ENCODE measurements around the gene LRCH1.

DNA sequence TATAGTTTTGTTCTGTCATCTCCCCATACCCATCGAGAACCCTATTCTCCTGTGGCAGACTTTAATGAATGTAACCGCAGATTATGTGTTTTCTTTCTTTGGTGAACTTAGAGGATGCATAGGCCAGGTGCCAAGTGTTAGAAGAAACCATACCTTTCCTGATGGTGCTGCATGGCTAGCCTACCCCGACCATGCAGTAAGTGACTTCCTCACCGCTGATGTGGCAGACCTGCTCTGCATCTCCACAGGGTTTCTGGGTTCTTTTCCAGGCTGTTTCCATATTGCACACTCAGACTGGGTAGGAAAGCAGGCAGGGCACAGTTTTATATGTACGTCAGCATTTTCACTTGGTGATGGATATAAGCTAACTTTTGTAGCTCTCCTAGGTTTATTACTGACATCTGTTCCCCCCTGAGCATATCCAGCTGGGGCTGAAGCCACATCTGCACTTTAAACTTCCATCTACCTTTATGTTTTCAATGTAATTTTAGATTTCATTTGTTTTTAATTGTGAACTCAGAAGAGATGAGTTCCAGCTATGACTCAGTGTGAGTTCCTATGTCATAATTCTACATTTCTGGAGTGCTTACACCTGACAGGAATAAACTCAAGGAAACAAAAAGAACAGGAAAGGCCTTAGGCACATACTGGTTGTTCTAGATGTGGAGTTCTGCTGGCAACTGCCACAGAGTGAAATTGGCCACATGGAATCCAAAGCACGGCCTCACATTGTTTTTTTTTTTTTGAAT lies 42.3 kb downstream of the LRCH1 start:
- no peak for TF ChIP-seq POLR2A (IDR thresholded peaks at IDR 0.05)
- TF ChIP-seq, protein P1, sequence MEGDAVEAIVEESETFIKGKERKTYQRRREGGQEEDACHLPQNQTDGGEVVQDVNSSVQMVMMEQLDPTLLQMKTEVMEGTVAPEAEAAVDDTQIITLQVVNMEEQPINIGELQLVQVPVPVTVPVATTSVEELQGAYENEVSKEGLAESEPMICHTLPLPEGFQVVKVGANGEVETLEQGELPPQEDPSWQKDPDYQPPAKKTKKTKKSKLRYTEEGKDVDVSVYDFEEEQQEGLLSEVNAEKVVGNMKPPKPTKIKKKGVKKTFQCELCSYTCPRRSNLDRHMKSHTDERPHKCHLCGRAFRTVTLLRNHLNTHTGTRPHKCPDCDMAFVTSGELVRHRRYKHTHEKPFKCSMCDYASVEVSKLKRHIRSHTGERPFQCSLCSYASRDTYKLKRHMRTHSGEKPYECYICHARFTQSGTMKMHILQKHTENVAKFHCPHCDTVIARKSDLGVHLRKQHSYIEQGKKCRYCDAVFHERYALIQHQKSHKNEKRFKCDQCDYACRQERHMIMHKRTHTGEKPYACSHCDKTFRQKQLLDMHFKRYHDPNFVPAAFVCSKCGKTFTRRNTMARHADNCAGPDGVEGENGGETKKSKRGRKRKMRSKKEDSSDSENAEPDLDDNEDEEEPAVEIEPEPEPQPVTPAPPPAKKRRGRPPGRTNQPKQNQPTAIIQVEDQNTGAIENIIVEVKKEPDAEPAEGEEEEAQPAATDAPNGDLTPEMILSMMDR (IDR thresholded peaks at IDR 0.05), result no peak
- TF ChIP-seq POLR2AphosphoS5 (IDR thresholded peaks at IDR 0.05), result peak in 2 of 3 donors; percentile 49 to 56
